GM12801 (cell line): ENCODE results near the gene COL4A2.

Experiments
- CTCF ChIP-seq: IDR thresholded peaks from one replicate; pipeline ENCODE4 v1.5.1; 2011; ENCODE audit warnings: control low read depth; ENCODE audit not compliant: insufficient read length; ENCODE audit errors: extremely low read depth

COL4A2 gene

DNA sequence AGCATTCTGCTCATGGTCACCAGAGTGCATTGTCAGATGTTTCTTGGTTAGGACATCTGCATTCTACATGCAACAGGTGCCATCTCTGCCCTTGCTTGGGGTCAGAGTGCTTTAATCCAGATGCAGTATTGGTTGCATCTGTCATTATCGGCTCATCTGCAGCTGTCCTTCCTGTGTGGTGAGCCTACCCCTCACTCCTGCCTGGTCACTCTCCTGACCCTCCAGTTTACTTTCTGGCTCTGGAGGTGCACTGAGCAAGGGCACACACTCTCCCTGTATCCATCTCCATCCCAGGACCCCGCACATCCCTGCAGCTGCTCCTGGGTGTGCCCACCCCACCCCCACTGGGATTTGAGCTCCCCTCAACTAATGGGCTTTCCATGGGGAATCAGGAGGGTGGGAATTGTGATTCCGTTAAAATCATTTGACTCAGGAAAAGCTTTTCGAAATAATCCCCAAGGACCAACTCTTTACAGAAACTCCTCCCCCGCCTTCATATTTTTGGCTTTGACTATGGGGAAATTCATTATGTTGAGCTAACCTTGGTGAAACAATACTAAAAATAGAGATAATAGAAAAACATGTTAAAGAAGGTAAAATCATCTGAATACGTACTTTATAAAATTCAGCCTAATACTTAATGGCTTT, 70.2 kb downstream of the COL4A2 start:
- no peak for TF ChIP-seq CTCF

- TF ChIP-seq CTCF, result no peak
These were observed 70.7 kb downstream of the COL4A2 start for GRCh38 chr13:110377826-110378201.

GRCh38 chr13:110379358-110379757, 72.3 kb downstream of the COL4A2 start:
- no peak for TF ChIP-seq CTCF

DNA sequence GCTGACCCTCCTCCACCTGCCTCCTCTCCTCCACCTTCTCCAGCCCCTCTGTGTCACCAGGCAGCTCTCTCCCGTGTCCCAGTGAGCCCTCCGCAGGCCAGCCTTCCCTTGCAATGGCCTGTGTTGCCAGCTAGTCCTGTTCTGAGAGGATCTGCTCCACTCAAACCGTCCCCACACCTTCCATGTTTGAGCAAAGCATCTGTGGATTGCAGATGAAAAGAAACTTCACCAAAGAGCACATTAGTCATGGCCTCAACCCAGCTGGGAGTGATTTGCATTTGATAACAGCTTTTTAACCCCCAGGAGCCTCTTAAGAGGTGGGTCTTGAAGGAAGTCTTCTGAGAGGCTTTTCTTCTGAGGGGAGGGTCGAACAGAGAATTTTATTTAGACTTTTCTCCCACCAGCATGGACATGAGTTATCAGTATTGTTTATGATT, 72.8 kb downstream of the COL4A2 start:
- TF ChIP-seq CTCF, result no peak

GRCh38 chr13:110380359-110381028, 73.4 kb downstream of the COL4A2 start:
- TF ChIP-seq CTCF, result no peak

- TF ChIP-seq CTCF, result no peak
These were observed 73.9 kb downstream of the COL4A2 start for GRCh38 chr13:110381029-110381360.

DNA sequence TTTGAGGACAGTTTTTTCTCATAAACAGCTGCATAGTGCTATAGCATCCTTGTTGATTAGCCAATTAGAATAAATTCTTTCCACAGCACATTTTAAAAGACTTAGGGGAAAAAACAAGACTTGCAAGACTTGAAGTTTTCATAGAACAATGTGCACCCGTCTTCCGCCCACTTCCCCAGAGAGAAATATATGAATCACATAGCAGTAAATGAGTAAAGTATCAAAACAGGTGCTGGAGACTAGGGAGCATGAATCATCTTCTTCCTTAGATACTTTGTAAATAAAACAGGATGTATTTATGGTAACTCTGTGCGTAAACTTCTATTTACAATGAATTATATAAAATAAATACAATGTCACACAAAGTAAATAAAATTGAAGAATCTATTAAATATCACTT, 75.1 kb downstream of the COL4A2 start:
- TF ChIP-seq CTCF, result no peak
